ENCODE measurements around the gene RNF167. TPM values are rescaled to one million over a fixed set of nuclear protein-coding genes. Genes with fewer than 3 reads are reported as not detected.

RNF167 gene
- polyA plus RNA-seq, 1 donor (not counting 4 experiments of a cell fraction or from before 2014, with no cell fraction given): 101 TPM

- Histone ChIP-seq H3K9me1 (ENCODE audit: control insufficient read depth, extremely low read depth, insufficient read depth, low read length) (no peaks in the 10 kb centered on the region), H3K4me2 (ENCODE audit: control insufficient read depth, extremely low read depth, insufficient read depth, low read depth, low read length) (peak overlapping the region; percentile 79), H3K9ac (ENCODE audit: control insufficient read depth, extremely low read depth, insufficient read depth, low read length) (peak overlapping the region; percentile 97), H3K79me2 (ENCODE audit: control insufficient read depth, insufficient read depth, low read length) (peaks cover 47% of the 10 kb centered on the region), H3K4me3 (ENCODE audit: control insufficient read depth in 2 of 3, extremely low read depth in 1 of 3, insufficient read depth in 2 of 3, low read depth in 1 of 3, low read length in 3 of 3) (peak overlapping the region; percentile 91 to 93 (median 91)), H3K4me1 (ENCODE audit: control insufficient read depth, extremely low read depth, insufficient read depth, low read length) (peaks cover 28% of the 10 kb centered on the region), H2AFZ (ENCODE audit: control insufficient read depth, low read length) (peak overlapping the region; percentile 45), H3K27me3 (ENCODE audit: control insufficient read depth, extremely low read depth, insufficient read depth, low read length) (no peaks in the 10 kb centered on the region), H3K27ac (ENCODE audit: control insufficient read depth, insufficient read depth, low read length) (peak overlapping the region; percentile 98), H3K9me3 (ENCODE audit: control insufficient read depth, low read depth, low read length) (no peaks in the 10 kb centered on the region), H3K36me3 (ENCODE audit: control insufficient read depth in 2 of 2, extremely low read depth in 1 of 2, insufficient read depth in 2 of 2, low read length in 2 of 2) (peaks cover 22 to 23% of the 10 kb centered on the region in 2 experiments), H4K20me1 (ENCODE audit: control insufficient read depth, extremely low read depth, insufficient read depth, low read length) (peaks cover under 1% of the 10 kb centered on the region)
- dilution Hi-C loops (cut with MboI; ENCODE audit: extremely low pct_ligation_motif_present, low sequenced_read_pairs): no loop called here
- TF ChIP-seq CTCF (optimal IDR thresholded peaks at IDR 0.05 in 1 of 3, IDR thresholded peaks at IDR 0.05 in 1 of 3, conservative IDR thresholded peaks at IDR 0.05 in 1 of 3; ENCODE audit: extremely low read depth in 1 of 3, insufficient read depth in 2 of 3, low read length in 3 of 3) (no peak), EZH2 (IDR thresholded peaks at IDR 0.05; ENCODE audit: low read length) (no peak)
- FAIRE-seq (no peak), DNase-seq (ENCODE audit: low read depth, low spot score) (no peak)
These were observed 597 bp upstream of the RNF167 start for GRCh38 chr17:4939546-4939795.

- Histone ChIP-seq H3K9me1 (ENCODE audit: control insufficient read depth, extremely low read depth, insufficient read depth, low read length) (no peaks in the 10 kb centered on the region), H3K9me3 (ENCODE audit: control insufficient read depth, low read depth, low read length) (no peaks in the 10 kb centered on the region), H3K9ac (ENCODE audit: control insufficient read depth, extremely low read depth, insufficient read depth, low read length) (peak overlapping the region; percentile 97), H4K20me1 (ENCODE audit: control insufficient read depth, extremely low read depth, insufficient read depth, low read length) (peaks cover 4% of the 10 kb centered on the region), H3K27me3 (ENCODE audit: control insufficient read depth, extremely low read depth, insufficient read depth, low read length) (no peaks in the 10 kb centered on the region), H3K27ac (ENCODE audit: control insufficient read depth, insufficient read depth, low read length) (peak overlapping the region; percentile 98), H3K79me2 (ENCODE audit: control insufficient read depth, insufficient read depth, low read length) (peaks cover 57% of the 10 kb centered on the region), H2AFZ (ENCODE audit: control insufficient read depth, low read length) (peak overlapping the region; percentile 94), H3K4me2 (ENCODE audit: control insufficient read depth, extremely low read depth, insufficient read depth, low read depth, low read length) (peak overlapping the region; percentile 100), H3K4me1 (ENCODE audit: control insufficient read depth, extremely low read depth, insufficient read depth, low read length) (peaks cover 40% of the 10 kb centered on the region), H3K36me3 (ENCODE audit: control insufficient read depth in 2 of 2, extremely low read depth in 1 of 2, insufficient read depth in 2 of 2, low read length in 2 of 2) (peaks cover 28 to 31% of the 10 kb centered on the region in 2 experiments), H3K4me3 (ENCODE audit: control insufficient read depth in 2 of 3, extremely low read depth in 1 of 3, insufficient read depth in 2 of 3, low read depth in 1 of 3, low read length in 3 of 3) (peak overlapping the region; percentile 88 to 93 (median 91))
- no peak for TF ChIP-seq EZH2 (IDR thresholded peaks at IDR 0.05; ENCODE audit: low read length)
- TF ChIP-seq CTCF (optimal IDR thresholded peaks at IDR 0.05 in 1 of 3, IDR thresholded peaks at IDR 0.05 in 1 of 3, conservative IDR thresholded peaks at IDR 0.05 in 1 of 3; ENCODE audit: extremely low read depth in 1 of 3, insufficient read depth in 2 of 3, low read length in 3 of 3): no peak
- dilution Hi-C loops (cut with MboI; ENCODE audit: extremely low pct_ligation_motif_present, low sequenced_read_pairs): loop anchor here (10.0 kb wide), 1 partner anchor 64 kb away; no protein-coding TSS in a partner anchor
- no peak for DNase-seq (ENCODE audit: low read depth, low spot score)
- FAIRE-seq: no peak
These were observed 669 bp downstream of the RNF167 start for GRCh38 chr17:4940555-4941318.

Data from keratinocyte (primary cell).